ENCODE measurements around the gene MOV10. TPM values are rescaled to one million over a fixed set of nuclear protein-coding genes. Genes with fewer than 3 reads are reported as not detected.
"Not testable (repeated sequence)": the region's sequence is repeated elsewhere in the genome, so short reads cannot be mapped to it uniquely, and the experiment has no call there.

The MOV10 gene
- total and polyA plus RNA-seq, 2 donors: 33.6 to 62.9 TPM

GRCh38 chr1:112636056-112636455, 38.4 kb upstream of the MOV10 start:
- no peak for DNase-seq (ENCODE audit: low read depth in 6 of 9, low spot score in 9 of 9)
- Histone ChIP-seq H3K27me3 (ENCODE audit: control insufficient read depth in 2 of 2, insufficient read depth in 1 of 2, low read length in 1 of 2) (no peaks in the 10 kb centered on the region), H3K27ac (ENCODE audit: low read depth in 1 of 2, low read length in 1 of 2) (no peak overlapping the region), H3K36me3 (ENCODE audit: control insufficient read depth in 2 of 2, insufficient read depth in 2 of 2, low read length in 1 of 2) (peaks cover 0 to 6% of the 10 kb centered on the region in 2 donors), H3K4me1 (ENCODE audit: control insufficient read depth in 2 of 2, insufficient read depth in 2 of 2, low read length in 2 of 2) (no peaks in the 10 kb centered on the region), H3K9me3 (ENCODE audit: control insufficient read depth in 2 of 2, insufficient read depth in 1 of 2, low read length in 1 of 2) (no peaks in the 10 kb centered on the region), H3K4me3 (ENCODE audit: low read length in 2 of 2) (no peak overlapping the region)
- 91% methylated on average over 2 of the region's 2 CpGs for WGBS

GRCh38 chr1:112636597-112637253, 37.7 kb upstream of the MOV10 start:
- Histone ChIP-seq H3K27ac (ENCODE audit: low read depth in 1 of 2, low read length in 1 of 2) (no peak overlapping the region), H3K4me3 (ENCODE audit: low read length in 2 of 2) (no peak overlapping the region), H3K9me3 (ENCODE audit: control insufficient read depth in 2 of 2, insufficient read depth in 1 of 2, low read length in 1 of 2) (no peaks in the 10 kb centered on the region), H3K36me3 (ENCODE audit: control insufficient read depth in 2 of 2, insufficient read depth in 2 of 2, low read length in 1 of 2) (peaks cover 0 to 5% of the 10 kb centered on the region in 2 donors), H3K4me1 (ENCODE audit: control insufficient read depth in 2 of 2, insufficient read depth in 2 of 2, low read length in 2 of 2) (no peaks in the 10 kb centered on the region), H3K27me3 (ENCODE audit: control insufficient read depth in 2 of 2, insufficient read depth in 1 of 2, low read length in 1 of 2) (no peaks in the 10 kb centered on the region)
- no peak for DNase-seq (ENCODE audit: low read depth in 6 of 9, low spot score in 9 of 9)

DNA sequence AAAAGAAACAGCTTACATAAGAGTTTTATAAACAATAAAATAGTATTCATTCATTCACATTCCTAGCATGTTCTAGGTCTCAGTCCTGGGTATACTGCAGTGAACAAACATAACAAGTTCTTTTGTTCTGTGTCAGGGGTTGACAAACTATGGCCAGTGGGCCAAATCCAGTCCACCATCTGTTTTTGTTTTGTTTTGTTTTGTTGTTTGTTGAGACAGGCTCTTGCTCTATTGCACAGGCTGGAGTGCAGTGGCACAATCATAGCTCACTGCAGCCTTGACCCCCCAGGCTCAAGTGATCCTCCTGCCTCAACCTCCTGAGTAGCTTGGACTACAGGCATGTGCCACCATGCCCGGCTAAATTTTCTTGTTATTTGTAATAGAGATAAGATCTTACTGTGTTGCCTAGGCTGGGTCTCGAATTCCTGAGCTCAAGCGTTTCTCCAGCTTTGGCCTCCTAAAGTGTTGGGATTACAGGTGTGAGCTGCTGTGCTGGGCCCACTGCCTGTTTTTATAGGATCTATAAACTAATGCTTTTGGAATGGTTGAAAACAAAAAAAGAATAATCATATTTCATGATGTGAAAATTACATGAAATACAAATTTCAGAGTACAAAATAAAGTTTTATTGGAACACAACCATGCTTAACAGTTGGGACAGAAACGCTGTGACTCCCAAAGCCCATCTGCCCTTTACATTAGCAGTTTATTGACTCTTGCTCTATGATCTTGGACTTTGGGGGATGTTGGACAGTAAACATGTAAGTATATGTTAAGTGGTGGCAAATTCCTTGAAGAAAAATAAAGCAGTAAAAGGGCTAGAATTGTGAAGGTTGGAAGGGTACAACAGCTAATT, 37.0 kb upstream of the MOV10 start:
- no peak for DNase-seq (ENCODE audit: low read depth in 6 of 9, low spot score in 9 of 9)
- Histone ChIP-seq H3K4me1 (ENCODE audit: control insufficient read depth in 2 of 2, insufficient read depth in 2 of 2, low read length in 2 of 2) (no peaks in the 10 kb centered on the region), H3K27me3 (ENCODE audit: control insufficient read depth in 2 of 2, insufficient read depth in 1 of 2, low read length in 1 of 2) (no peaks in the 10 kb centered on the region), H3K27ac (ENCODE audit: low read depth in 1 of 2, low read length in 1 of 2) (no peak overlapping the region), H3K9me3 (ENCODE audit: control insufficient read depth in 2 of 2, insufficient read depth in 1 of 2, low read length in 1 of 2) (no peaks in the 10 kb centered on the region), H3K4me3 (ENCODE audit: low read length in 2 of 2) (no peak overlapping the region), H3K36me3 (ENCODE audit: control insufficient read depth in 2 of 2, insufficient read depth in 2 of 2, low read length in 1 of 2) (peaks cover 0 to 5% of the 10 kb centered on the region in 2 donors)
- WGBS: 96% methylated on average over 4 of the region's 4 CpGs

GRCh38 chr1:112638110-112638428, 36.4 kb upstream of the MOV10 start:
- Histone ChIP-seq H3K9me3 (ENCODE audit: control insufficient read depth in 2 of 2, insufficient read depth in 1 of 2, low read length in 1 of 2) (no peaks in the 10 kb centered on the region), H3K27ac (ENCODE audit: low read depth in 1 of 2, low read length in 1 of 2) (no peak overlapping the region), H3K36me3 (ENCODE audit: control insufficient read depth in 2 of 2, insufficient read depth in 2 of 2, low read length in 1 of 2) (peaks cover 0 to 5% of the 10 kb centered on the region in 2 donors), H3K4me1 (ENCODE audit: control insufficient read depth in 2 of 2, insufficient read depth in 2 of 2, low read length in 2 of 2) (no peaks in the 10 kb centered on the region), H3K27me3 (ENCODE audit: control insufficient read depth in 2 of 2, insufficient read depth in 1 of 2, low read length in 1 of 2) (no peaks in the 10 kb centered on the region), H3K4me3 (ENCODE audit: low read length in 2 of 2) (no peak overlapping the region)
- WGBS: 100% methylated on average over 1 of the region's 1 CpG
- no peak for DNase-seq (ENCODE audit: low read depth in 6 of 9, low spot score in 9 of 9)

GRCh38 chr1:112640437-112640836, 34.0 kb upstream of the MOV10 start:
- not testable (repeated sequence) for H3K27ac ChIP-seq (ENCODE audit: low read depth in 1 of 2, low read length in 1 of 2); H3K4me3 ChIP-seq (ENCODE audit: low read length in 2 of 2); H3K27me3 ChIP-seq (ENCODE audit: control insufficient read depth in 2 of 2, insufficient read depth in 1 of 2, low read length in 1 of 2); H3K9me3 ChIP-seq (ENCODE audit: control insufficient read depth in 2 of 2, insufficient read depth in 1 of 2, low read length in 1 of 2); DNase-seq (ENCODE audit: low read depth in 6 of 9, low spot score in 9 of 9); H3K4me1 ChIP-seq (ENCODE audit: control insufficient read depth in 2 of 2, insufficient read depth in 2 of 2, low read length in 2 of 2)
- 97% methylated on average over 23 of the region's 23 CpGs for WGBS
- H3K36me3 ChIP-seq (ENCODE audit: control insufficient read depth in 2 of 2, insufficient read depth in 2 of 2, low read length in 1 of 2): peaks cover 3 to 15% of the 10 kb centered on the region in 2 donors

DNA sequence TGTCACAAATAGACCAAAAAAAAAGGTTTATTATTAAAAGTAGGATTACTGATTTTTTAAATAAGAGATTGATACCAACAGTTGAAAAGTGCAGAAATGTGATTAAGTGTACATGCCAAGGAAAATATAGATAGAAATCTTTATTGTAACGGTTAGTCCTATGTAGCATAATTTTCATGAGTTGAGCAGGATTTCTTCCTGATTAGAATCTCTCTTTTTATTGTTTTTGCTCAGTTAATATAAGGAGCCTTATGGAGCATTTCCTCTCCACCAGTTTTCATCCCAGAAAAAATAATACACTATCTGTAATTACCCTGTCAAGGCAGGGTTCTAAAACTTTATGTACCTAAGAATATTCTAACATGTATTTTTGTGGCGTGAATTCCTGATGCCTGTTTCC, 31.4 kb upstream of the MOV10 start:
- no peaks in the 10 kb centered on the region for H3K4me1 ChIP-seq (ENCODE audit: control insufficient read depth in 2 of 2, insufficient read depth in 2 of 2, low read length in 2 of 2)
- WGBS: 98% methylated on average over 2 of the region's 2 CpGs
- H3K9me3 ChIP-seq (ENCODE audit: control insufficient read depth in 2 of 2, insufficient read depth in 1 of 2, low read length in 1 of 2): no peaks in the 10 kb centered on the region
- H3K4me3 ChIP-seq (ENCODE audit: low read length in 2 of 2): no peak overlapping the region
- no peak overlapping the region for H3K27ac ChIP-seq (ENCODE audit: low read depth in 1 of 2, low read length in 1 of 2)
- DNase-seq (ENCODE audit: low read depth in 6 of 9, low spot score in 9 of 9): no peak
- no peaks in the 10 kb centered on the region for H3K27me3 ChIP-seq (ENCODE audit: control insufficient read depth in 2 of 2, insufficient read depth in 1 of 2, low read length in 1 of 2)
- peaks cover 5 to 17% of the 10 kb centered on the region in 2 donors for H3K36me3 ChIP-seq (ENCODE audit: control insufficient read depth in 2 of 2, insufficient read depth in 2 of 2, low read length in 1 of 2)

GRCh38 chr1:112646225-112646624, 28.2 kb upstream of the MOV10 start:
- H3K27ac ChIP-seq (ENCODE audit: low read depth in 1 of 2, low read length in 1 of 2): no peak overlapping the region
- no peaks in the 10 kb centered on the region for H3K9me3 ChIP-seq (ENCODE audit: control insufficient read depth in 2 of 2, insufficient read depth in 1 of 2, low read length in 1 of 2)
- peaks cover 20 to 42% of the 10 kb centered on the region in 2 donors for H3K36me3 ChIP-seq (ENCODE audit: control insufficient read depth in 2 of 2, insufficient read depth in 2 of 2, low read length in 1 of 2)
- DNase-seq (ENCODE audit: low read depth in 6 of 9, low spot score in 9 of 9): no peak
- H3K27me3 ChIP-seq (ENCODE audit: control insufficient read depth in 2 of 2, insufficient read depth in 1 of 2, low read length in 1 of 2): no peaks in the 10 kb centered on the region
- WGBS: 96% methylated on average over 4 of the region's 4 CpGs
- H3K4me3 ChIP-seq (ENCODE audit: low read length in 2 of 2): no peak overlapping the region
- H3K4me1 ChIP-seq (ENCODE audit: control insufficient read depth in 2 of 2, insufficient read depth in 2 of 2, low read length in 2 of 2): no peaks in the 10 kb centered on the region

GRCh38 chr1:112651205-112651604, 23.3 kb upstream of the MOV10 start:
- Histone ChIP-seq H3K9me3 (ENCODE audit: control insufficient read depth in 2 of 2, insufficient read depth in 1 of 2, low read length in 1 of 2) (no peaks in the 10 kb centered on the region), H3K4me1 (ENCODE audit: control insufficient read depth in 2 of 2, insufficient read depth in 2 of 2, low read length in 2 of 2) (no peaks in the 10 kb centered on the region), H3K27ac (ENCODE audit: low read depth in 1 of 2, low read length in 1 of 2) (no peak overlapping the region), H3K36me3 (ENCODE audit: control insufficient read depth in 2 of 2, insufficient read depth in 2 of 2, low read length in 1 of 2) (peaks cover 26 to 67% of the 10 kb centered on the region in 2 donors), H3K4me3 (ENCODE audit: low read length in 2 of 2) (no peak overlapping the region), H3K27me3 (ENCODE audit: control insufficient read depth in 2 of 2, insufficient read depth in 1 of 2, low read length in 1 of 2) (no peaks in the 10 kb centered on the region)
- DNase-seq (ENCODE audit: low read depth in 6 of 9, low spot score in 9 of 9): no peak
- WGBS: 99% methylated on average over 1 of the region's 1 CpG

DNA sequence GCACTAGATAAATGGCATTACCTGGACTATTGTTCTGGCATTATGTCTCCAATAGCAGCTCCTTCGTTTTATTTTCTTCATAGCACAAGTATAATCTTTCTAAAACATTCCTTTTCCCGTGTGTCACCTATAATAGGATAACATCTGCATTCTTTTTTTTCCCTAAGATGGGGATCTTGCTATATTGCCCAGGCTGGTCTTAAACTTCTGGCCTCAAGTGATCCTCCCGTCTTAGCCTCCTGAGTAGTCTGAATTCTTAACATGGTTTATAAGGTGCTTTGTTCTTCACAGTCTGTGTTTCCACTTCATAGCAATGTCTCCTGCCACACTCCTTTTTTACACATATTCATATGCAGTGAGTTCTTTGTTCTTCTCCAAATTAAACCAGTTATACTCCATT, 8.6 kb upstream of the MOV10 start:
- Histone ChIP-seq H3K27me3 (ENCODE audit: control insufficient read depth in 2 of 2, insufficient read depth in 1 of 2, low read length in 1 of 2) (no peaks in the 10 kb centered on the region), H3K27ac (ENCODE audit: low read depth in 1 of 2, low read length in 1 of 2) (no peak overlapping the region), H3K4me3 (ENCODE audit: low read length in 2 of 2) (no peak overlapping the region), H3K36me3 (ENCODE audit: control insufficient read depth in 2 of 2, insufficient read depth in 2 of 2, low read length in 1 of 2) (peaks cover 33 to 83% of the 10 kb centered on the region in 2 donors), H3K4me1 (ENCODE audit: control insufficient read depth in 2 of 2, insufficient read depth in 2 of 2, low read length in 2 of 2) (no peaks in the 10 kb centered on the region), H3K9me3 (ENCODE audit: control insufficient read depth in 2 of 2, insufficient read depth in 1 of 2, low read length in 1 of 2) (no peaks in the 10 kb centered on the region)
- no peak for DNase-seq (ENCODE audit: low read depth in 6 of 9, low spot score in 9 of 9)
- 82% methylated on average over 3 of the region's 3 CpGs for WGBS
